Measurements from ENCODE around the gene NRM. TPM values are rescaled to one million over a fixed set of nuclear protein-coding genes. Genes with fewer than 3 reads are reported as not detected.

NRM gene
- total RNA-seq, 1 donor from 2014 or later: 52.2 TPM

GRCh38 chr6:30643656-30644055, 47.1 kb downstream of the NRM start:
- Mint-ChIP-seq H3K36me3 (ENCODE audit: unreplicated experiment) (no peaks in the 10 kb centered on the region), H3K4me3 (ENCODE audit: unreplicated experiment) (no peak overlapping the region), H3K9me3 (ENCODE audit: unreplicated experiment) (peaks cover 9% of the 10 kb centered on the region), H3K4me1 (ENCODE audit: low read depth, unreplicated experiment) (peaks cover 11% of the 10 kb centered on the region), H3K27me3 (ENCODE audit: unreplicated experiment) (peaks cover 3% of the 10 kb centered on the region), H3K27ac (ENCODE audit: unreplicated experiment) (no peak overlapping the region)
- TF ChIP-seq, protein P1, sequence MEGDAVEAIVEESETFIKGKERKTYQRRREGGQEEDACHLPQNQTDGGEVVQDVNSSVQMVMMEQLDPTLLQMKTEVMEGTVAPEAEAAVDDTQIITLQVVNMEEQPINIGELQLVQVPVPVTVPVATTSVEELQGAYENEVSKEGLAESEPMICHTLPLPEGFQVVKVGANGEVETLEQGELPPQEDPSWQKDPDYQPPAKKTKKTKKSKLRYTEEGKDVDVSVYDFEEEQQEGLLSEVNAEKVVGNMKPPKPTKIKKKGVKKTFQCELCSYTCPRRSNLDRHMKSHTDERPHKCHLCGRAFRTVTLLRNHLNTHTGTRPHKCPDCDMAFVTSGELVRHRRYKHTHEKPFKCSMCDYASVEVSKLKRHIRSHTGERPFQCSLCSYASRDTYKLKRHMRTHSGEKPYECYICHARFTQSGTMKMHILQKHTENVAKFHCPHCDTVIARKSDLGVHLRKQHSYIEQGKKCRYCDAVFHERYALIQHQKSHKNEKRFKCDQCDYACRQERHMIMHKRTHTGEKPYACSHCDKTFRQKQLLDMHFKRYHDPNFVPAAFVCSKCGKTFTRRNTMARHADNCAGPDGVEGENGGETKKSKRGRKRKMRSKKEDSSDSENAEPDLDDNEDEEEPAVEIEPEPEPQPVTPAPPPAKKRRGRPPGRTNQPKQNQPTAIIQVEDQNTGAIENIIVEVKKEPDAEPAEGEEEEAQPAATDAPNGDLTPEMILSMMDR (IDR thresholded peaks at IDR 0.05; ENCODE audit: partially characterized antibody, unreplicated experiment): no peak
- no peak for DNase-seq

DNA sequence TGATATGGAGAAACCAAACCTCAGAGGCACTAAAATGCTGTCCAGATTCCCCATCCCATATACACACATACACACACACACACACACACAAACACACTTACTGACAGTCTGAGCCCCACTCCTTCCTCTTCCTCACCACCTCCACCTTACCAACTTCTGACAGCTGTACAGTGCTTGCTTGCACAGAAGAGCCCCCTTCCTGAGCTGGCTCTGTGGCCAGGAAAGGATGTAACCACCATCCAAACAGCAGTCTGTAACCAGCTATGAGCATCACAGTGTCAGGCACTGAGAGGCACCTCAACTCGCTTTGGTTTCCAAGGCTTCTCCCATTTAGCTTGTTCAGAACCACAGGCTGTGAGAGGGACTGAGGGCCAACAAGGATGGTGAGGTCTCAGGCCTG, 49.7 kb downstream of the NRM start:
- peak overlapping the region; percentile 62 for H3K27ac Mint-ChIP-seq (ENCODE audit: unreplicated experiment)
- TF ChIP-seq, protein P1 (IDR thresholded peaks at IDR 0.05; ENCODE audit: partially characterized antibody, unreplicated experiment): no peak
- H3K27me3 Mint-ChIP-seq (ENCODE audit: unreplicated experiment): peaks cover 2% of the 10 kb centered on the region
- DNase-seq: no peak
- H3K9me3 Mint-ChIP-seq (ENCODE audit: unreplicated experiment): peaks cover 3% of the 10 kb centered on the region
- no peaks in the 10 kb centered on the region for H3K36me3 Mint-ChIP-seq (ENCODE audit: unreplicated experiment)
- no peak overlapping the region for H3K4me3 Mint-ChIP-seq (ENCODE audit: unreplicated experiment)
- peaks cover 1% of the 10 kb centered on the region for H3K4me1 Mint-ChIP-seq (ENCODE audit: low read depth, unreplicated experiment)

- no peaks in the 10 kb centered on the region for H3K4me1 Mint-ChIP-seq (ENCODE audit: low read depth, unreplicated experiment)
- no peak overlapping the region for H3K4me3 Mint-ChIP-seq (ENCODE audit: unreplicated experiment)
- H3K27me3 Mint-ChIP-seq (ENCODE audit: unreplicated experiment): no peaks in the 10 kb centered on the region
- TF ChIP-seq, protein P1 (IDR thresholded peaks at IDR 0.05; ENCODE audit: partially characterized antibody, unreplicated experiment): no peak
- no peak overlapping the region for H3K27ac Mint-ChIP-seq (ENCODE audit: unreplicated experiment)
- H3K9me3 Mint-ChIP-seq (ENCODE audit: unreplicated experiment): peaks cover 5% of the 10 kb centered on the region
- no peak for DNase-seq
- no peaks in the 10 kb centered on the region for H3K36me3 Mint-ChIP-seq (ENCODE audit: unreplicated experiment)
Observed at GRCh38 chr6:30640481-30640880, 50.3 kb downstream of the NRM start.

Other genes starting within 250 kb of the NRM start
- gene HLA-E, start 201.5 kb downstream of the NRM start, total RNA-seq (ENCODE audit: unreplicated experiment): 18.1 TPM
- 42.1 TPM for gene GNL1, start 134.5 kb downstream of the NRM start, total RNA-seq (ENCODE audit: unreplicated experiment)
- gene PRR3, start 133.7 kb downstream of the NRM start, total RNA-seq (ENCODE audit: unreplicated experiment): 34.7 TPM
- 62.7 TPM for gene ABCF1, start 119.5 kb downstream of the NRM start, total RNA-seq (ENCODE audit: unreplicated experiment)
- 99.7 TPM for gene PPP1R10, start 73.7 kb downstream of the NRM start, total RNA-seq (ENCODE audit: unreplicated experiment)
- 40.0 TPM for gene MRPS18B, start 73.1 kb downstream of the NRM start, total RNA-seq (ENCODE audit: unreplicated experiment)
- 131 TPM for gene ATAT1, start 64.1 kb downstream of the NRM start, total RNA-seq (ENCODE audit: unreplicated experiment)
- 13.7 TPM for gene C6orf136, start 43.9 kb downstream of the NRM start, total RNA-seq (ENCODE audit: unreplicated experiment)
- gene DHX16, start 18.0 kb downstream of the NRM start, total RNA-seq (ENCODE audit: unreplicated experiment): 26.9 TPM
- gene PPP1R18, start 4.3 kb downstream of the NRM start, total RNA-seq (ENCODE audit: unreplicated experiment): 175 TPM
- 50.4 TPM for gene MDC1, start 26.3 kb upstream of the NRM start, total RNA-seq (ENCODE audit: unreplicated experiment)
- 2,264 TPM for gene TUBB, start 29.4 kb upstream of the NRM start, total RNA-seq (ENCODE audit: unreplicated experiment)
- gene FLOT1, start 51.7 kb upstream of the NRM start, total RNA-seq (ENCODE audit: unreplicated experiment): 191 TPM
- gene IER3, start 53.6 kb upstream of the NRM start, total RNA-seq (ENCODE audit: unreplicated experiment): 13.5 TPM
- 120 TPM for gene DDR1, start 193.5 kb upstream of the NRM start, total RNA-seq (ENCODE audit: unreplicated experiment)
- gene GTF2H4, start 217.2 kb upstream of the NRM start, total RNA-seq (ENCODE audit: unreplicated experiment): 67.2 TPM
- gene VARS2, start 223.3 kb upstream of the NRM start, total RNA-seq (ENCODE audit: unreplicated experiment): 47.0 TPM
- gene SFTA2, start 241.2 kb upstream of the NRM start, total RNA-seq (ENCODE audit: unreplicated experiment): not detected
- not detected for gene MUCL3, start 250.0 kb upstream of the NRM start, total RNA-seq (ENCODE audit: unreplicated experiment)